Endothelial cell of umbilical vein (primary cell): ENCODE results near the gene PPP2R2C.

Source experiments
- EZH2 ChIP-seq: IDR thresholded peaks from 2 replicates; pipeline ENCODE4 v1.6.1; 2012; ENCODE audit warnings: borderline replicate concordance, low read depth, mild to moderate bottlenecking, moderate library complexity, low read length, inconsistent platforms; ENCODE audit not compliant: severe bottlenecking
- FOS ChIP-seq: IDR thresholded peaks from 2 replicates; pipeline ENCODE4 v1.6.1; 2011; ENCODE audit warnings: mild to moderate bottlenecking, low read length, moderate library complexity, borderline replicate concordance; ENCODE audit not compliant: insufficient read depth
- MYC ChIP-seq: IDR thresholded peaks from one replicate; pipeline ENCODE4 v1.6.1; 2011; ENCODE audit warnings: mild to moderate bottlenecking, low read depth, low read length
- POLR2A ChIP-seq: IDR thresholded peaks from 2 replicates; pipeline ENCODE4 v1.6.1; 2012; ENCODE audit warnings: low read depth, mild to moderate bottlenecking, control low read depth, low read length
- POLR2AphosphoS5 ChIP-seq: IDR thresholded peaks from 2 replicates; pipeline ENCODE4 v1.6.1; 2012; ENCODE audit warnings: low read depth, mild to moderate bottlenecking, control low read depth, low read length, moderate library complexity; ENCODE audit not compliant: insufficient read depth
- TF ChIP-seq, protein P1 (sequence below), 2 donors: IDR thresholded peaks; 1 replicate in 1 of 2; 2 replicates in 1 of 2; pipeline ENCODE4 v1.5.1; 2011; ENCODE audit warnings: low read length in 2 of 2, mild to moderate bottlenecking in 2 of 2, moderate library complexity in 2 of 2, control low read depth in 1 of 2, inconsistent platforms in 1 of 2, low read depth in 1 of 2; ENCODE audit not compliant: insufficient read depth in 1 of 2; ENCODE audit errors: extremely low read depth in 1 of 2

DNA sequence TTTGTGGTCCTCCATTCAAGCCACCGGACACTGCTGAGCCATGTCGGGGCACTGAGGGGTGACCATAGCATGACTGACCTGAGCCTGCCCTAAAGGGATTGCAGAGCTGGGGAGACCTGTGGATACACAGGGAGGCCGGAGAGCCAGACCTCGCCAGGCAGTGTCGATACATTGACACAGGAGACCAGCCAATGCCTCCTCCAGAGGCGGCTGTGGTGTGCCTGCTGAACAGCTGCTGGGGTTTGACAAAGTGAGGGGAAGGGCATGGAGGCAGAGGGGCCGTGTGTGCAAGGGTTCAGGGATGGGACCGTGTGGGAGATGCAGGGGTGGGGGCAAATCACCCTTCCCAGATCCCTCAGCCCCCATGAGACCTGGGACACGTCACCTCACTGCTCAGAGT, 48.0 kb downstream of the PPP2R2C start:
- TF ChIP-seq POLR2AphosphoS5 (no peak), POLR2A (no peak), EZH2 (no peak), MYC (no peak), FOS (no peak)
- TF ChIP-seq, protein P1, sequence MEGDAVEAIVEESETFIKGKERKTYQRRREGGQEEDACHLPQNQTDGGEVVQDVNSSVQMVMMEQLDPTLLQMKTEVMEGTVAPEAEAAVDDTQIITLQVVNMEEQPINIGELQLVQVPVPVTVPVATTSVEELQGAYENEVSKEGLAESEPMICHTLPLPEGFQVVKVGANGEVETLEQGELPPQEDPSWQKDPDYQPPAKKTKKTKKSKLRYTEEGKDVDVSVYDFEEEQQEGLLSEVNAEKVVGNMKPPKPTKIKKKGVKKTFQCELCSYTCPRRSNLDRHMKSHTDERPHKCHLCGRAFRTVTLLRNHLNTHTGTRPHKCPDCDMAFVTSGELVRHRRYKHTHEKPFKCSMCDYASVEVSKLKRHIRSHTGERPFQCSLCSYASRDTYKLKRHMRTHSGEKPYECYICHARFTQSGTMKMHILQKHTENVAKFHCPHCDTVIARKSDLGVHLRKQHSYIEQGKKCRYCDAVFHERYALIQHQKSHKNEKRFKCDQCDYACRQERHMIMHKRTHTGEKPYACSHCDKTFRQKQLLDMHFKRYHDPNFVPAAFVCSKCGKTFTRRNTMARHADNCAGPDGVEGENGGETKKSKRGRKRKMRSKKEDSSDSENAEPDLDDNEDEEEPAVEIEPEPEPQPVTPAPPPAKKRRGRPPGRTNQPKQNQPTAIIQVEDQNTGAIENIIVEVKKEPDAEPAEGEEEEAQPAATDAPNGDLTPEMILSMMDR (IDR thresholded peaks at IDR 0.05; ENCODE audit: extremely low read depth in 1 of 2, insufficient read depth in 1 of 2, low read depth in 1 of 2, low read length in 2 of 2): no peak
